H9 (cell line): Measurements from ENCODE around the gene MYO18A. TPM values are rescaled to one million over a fixed set of nuclear protein-coding genes. Genes with fewer than 3 reads are reported as not detected.

Experiments used
- DNase-seq: peaks from one replicate; pipeline ENCODE4 v3.0.0-alpha.2; 2017
- H2AFZ ChIP-seq: one replicate; pipeline ENCODE4 v1.6.1; 2013; ENCODE audit warnings: mild to moderate bottlenecking, low read length, control low read depth, moderate library complexity
- H2AK5ac ChIP-seq: 2 replicates; pipeline ENCODE4 v1.6.1; 2013; ENCODE audit warnings: low read length, control low read depth, mixed read lengths; ENCODE audit not compliant: insufficient read length
- H2BK120ac ChIP-seq: one replicate; pipeline ENCODE4 v1.6.1; 2013; ENCODE audit warnings: low read depth, mild to moderate bottlenecking, low read length, control low read depth, inconsistent platforms; ENCODE audit not compliant: poor library complexity, severe bottlenecking
- H2BK12ac ChIP-seq: 2 replicates; pipeline ENCODE4 v1.6.1; 2013; ENCODE audit warnings: low read length, control low read depth, mixed read lengths, low read depth; ENCODE audit not compliant: insufficient read length
- H2BK15ac ChIP-seq: 2 replicates; pipeline ENCODE4 v1.6.1; 2013; ENCODE audit warnings: low read depth, low read length, control low read depth
- H2BK20ac ChIP-seq: one replicate; pipeline ENCODE4 v1.6.1; 2013; ENCODE audit warnings: low read depth, mild to moderate bottlenecking, low read length, control low read depth, inconsistent platforms; ENCODE audit not compliant: poor library complexity, severe bottlenecking
- H2BK5ac ChIP-seq: 2 replicates; pipeline ENCODE4 v1.6.1; 2013; ENCODE audit warnings: low read length, control low read depth, mixed read lengths; ENCODE audit not compliant: insufficient read length
- H3K14ac ChIP-seq: 2 replicates; pipeline ENCODE4 v1.6.1; 2013; ENCODE audit warnings: low read length, control low read depth; ENCODE audit not compliant: insufficient read depth
- H3K18ac ChIP-seq: 2 replicates; pipeline ENCODE4 v1.6.1; 2013; ENCODE audit warnings: low read depth, mild to moderate bottlenecking, mixed read lengths, low read length, control low read depth; ENCODE audit not compliant: insufficient read length
- H3K23ac ChIP-seq: 2 replicates; pipeline ENCODE4 v1.6.1; 2013; ENCODE audit warnings: low read length, control low read depth, mixed read lengths, low read depth; ENCODE audit not compliant: insufficient read length
- H3K23me2 ChIP-seq: 2 replicates; pipeline ENCODE4 v1.6.1; 2013; ENCODE audit warnings: low read depth, mild to moderate bottlenecking, mixed read lengths, low read length, control low read depth; ENCODE audit not compliant: insufficient read length, poor library complexity, severe bottlenecking
- H3K27ac ChIP-seq: 2 replicates; pipeline ENCODE4 v1.5.1; 2013; ENCODE audit warnings: low read length, control low read depth, mixed read lengths, low read depth; ENCODE audit not compliant: insufficient read length
- H3K27me3 ChIP-seq: 2 replicates; pipeline ENCODE4 v1.6.1; 2013; ENCODE audit warnings: low read length, control low read depth, inconsistent platforms; ENCODE audit not compliant: insufficient read depth
- H3K4ac ChIP-seq: 2 replicates; pipeline ENCODE4 v1.6.1; 2013; ENCODE audit warnings: low read depth, mild to moderate bottlenecking, control low read depth, inconsistent platforms, low read length, moderate library complexity
- H3K4me1 ChIP-seq: 2 replicates; pipeline ENCODE4 v1.6.1; 2013; ENCODE audit warnings: low read length, control low read depth, inconsistent platforms; ENCODE audit not compliant: insufficient read depth
- H3K4me2 ChIP-seq: 2 replicates; pipeline ENCODE4 v1.6.1; 2013; ENCODE audit warnings: low read length, control low read depth, mixed read lengths; ENCODE audit not compliant: insufficient read length, insufficient read depth
- H3K56ac ChIP-seq: 2 replicates; pipeline ENCODE4 v1.6.1; 2013; ENCODE audit warnings: low read depth, mild to moderate bottlenecking, mixed read lengths, low read length, control low read depth; ENCODE audit not compliant: insufficient read length
- H3K79me1 ChIP-seq: 2 replicates; pipeline ENCODE4 v1.6.1; 2013; ENCODE audit warnings: low read depth, mild to moderate bottlenecking, moderate library complexity, low read length, control low read depth, inconsistent platforms; ENCODE audit not compliant: insufficient read depth, poor library complexity, severe bottlenecking
- H3K79me2 ChIP-seq: 2 replicates; pipeline ENCODE4 v1.6.1; 2013; ENCODE audit warnings: low read length, control low read depth, inconsistent platforms; ENCODE audit not compliant: insufficient read depth
- H3K9ac ChIP-seq: 2 replicates; pipeline ENCODE4 v1.6.1; 2013; ENCODE audit warnings: low read length, control low read depth, mixed read lengths; ENCODE audit not compliant: insufficient read length; ENCODE audit errors: extremely low read depth
- H3K9me3 ChIP-seq: one replicate; pipeline ENCODE4 v1.6.1; 2013; ENCODE audit warnings: low read depth, low read length, inconsistent platforms; ENCODE audit not compliant: control insufficient read depth
- H3T11ph ChIP-seq: one replicate; pipeline ENCODE4 v1.6.1; 2013; ENCODE audit warnings: mild to moderate bottlenecking, low read length, control low read depth, inconsistent platforms
- H4K20me1 ChIP-seq: one replicate; pipeline ENCODE4 v1.6.1; 2013; ENCODE audit not compliant: control insufficient read depth, insufficient read length, insufficient read depth
- H4K5ac ChIP-seq: 2 replicates; pipeline ENCODE4 v1.6.1; 2013; ENCODE audit warnings: low read depth, mild to moderate bottlenecking, mixed read lengths, low read length, control low read depth; ENCODE audit not compliant: insufficient read length
- H4K8ac ChIP-seq: replicated peaks from 2 replicates; pipeline ENCODE4 v1.6.1; 2013; ENCODE audit warnings: low read length, control low read depth, mixed read lengths, low read depth; ENCODE audit not compliant: insufficient read length
- H4K91ac ChIP-seq: 2 replicates; pipeline ENCODE4 v1.6.1; 2013; ENCODE audit warnings: low read depth, mild to moderate bottlenecking, moderate library complexity, mixed read lengths, low read length, control low read depth; ENCODE audit not compliant: insufficient read length
- H3K27ac Mint-ChIP-seq, 3 experiments: 2 replicates in 2 of 3; 3 replicates in 1 of 3; pipeline ENCODE4 v1.8.0; 2020 to 2021; ENCODE audit warnings: mixed read lengths in 3 of 3, mild to moderate bottlenecking in 1 of 3, moderate library complexity in 1 of 3
- H3K27me3 Mint-ChIP-seq: 2 replicates; pipeline ENCODE4 v1.8.0; 2021; ENCODE audit warnings: low read depth, mild to moderate bottlenecking, moderate library complexity, mixed read lengths
- H3K36me3 Mint-ChIP-seq, 3 experiments: 2 replicates in 2 of 3; 3 replicates in 1 of 3; pipeline ENCODE4 v1.8.0; 2020 to 2021; ENCODE audit warnings: low read depth in 3 of 3, mixed read lengths in 3 of 3; ENCODE audit not compliant: insufficient read depth in 1 of 3
- H3K4me1 Mint-ChIP-seq, 2 experiments: 2 replicates each; pipeline ENCODE4 v1.8.0; 2020; ENCODE audit warnings: mixed read lengths in 2 of 2
- H3K4me3 Mint-ChIP-seq, 2 experiments: 2 replicates in 1 of 2; 3 replicates in 1 of 2; pipeline ENCODE4 v1.8.0; 2020 to 2021; ENCODE audit warnings: mild to moderate bottlenecking in 2 of 2, mixed read lengths in 2 of 2, moderate library complexity in 1 of 2
- H3K9me3 Mint-ChIP-seq, 2 experiments: 2 replicates in 1 of 2; 3 replicates in 1 of 2; pipeline ENCODE4 v1.8.0; 2020; ENCODE audit warnings: mild to moderate bottlenecking in 2 of 2, mixed read lengths in 2 of 2, moderate library complexity in 1 of 2
- WGBS: extraction: QIAGEN DNeasy Blood & Tissue Kit; methylation state at CpG from one replicate; pipeline ENCODE4 v1.1.7; 2013; ENCODE audit warnings: missing lambda C conversion rate, low lambda C conversion rate, mixed read lengths; ENCODE audit not compliant: insufficient read length; ENCODE audit errors: extremely low coverage; 5-methylcytosine and 5-hydroxymethylcytosine counted together
- total RNA-seq: library from RNA; stranded (reverse); gene quantifications from 2 replicates; pipeline ENCODE4 v1.2.1, GENCODE V29; 2021
- TF ChIP-seq, protein P1 (sequence below): fragments of 200-600 bp; sonication (generic); conservative IDR thresholded peaks from 3 replicates; pipeline ENCODE4 v1.8.0; 2021; ENCODE audit warnings: antibody characterized with exemption, mild to moderate bottlenecking

The MYO18A gene
- total RNA-seq, 1 experiment from 2014 or later = 21.6 TPM

GRCh38 chr17:29170682-29171081 is 9.5 kb downstream of the MYO18A start:
- Mint-ChIP-seq H3K36me3 (peaks cover 6 to 12% (median 10%) of the 10 kb centered on the region in 3 experiments), H3K27me3 (no peaks in the 10 kb centered on the region), H3K9me3 (no peaks in the 10 kb centered on the region), H3K4me1 (peaks cover 9 to 12% of the 10 kb centered on the region in 2 experiments), H3K27ac (no peak overlapping the region), H3K4me3 (no peak overlapping the region; a peak in 1 of 5 replicates)
- no peak overlapping the region for H4K5ac ChIP-seq
- no peak overlapping the region for H3K14ac ChIP-seq
- H3K56ac ChIP-seq = no peak overlapping the region
- no peak overlapping the region for H3T11ph ChIP-seq
- no peaks in the 10 kb centered on the region for H3K79me1 ChIP-seq
- no peak overlapping the region for H2BK5ac ChIP-seq
- no peak overlapping the region for H2BK120ac ChIP-seq
- H3K9ac ChIP-seq = no peak overlapping the region
- H3K9me3 ChIP-seq = no peaks in the 10 kb centered on the region
- H3K18ac ChIP-seq = no peak overlapping the region
- H3K4me2 ChIP-seq = no peak overlapping the region
- H3K27me3 ChIP-seq = no peaks in the 10 kb centered on the region
- H3K4me1 ChIP-seq = no peaks in the 10 kb centered on the region
- TF ChIP-seq, protein P1, sequence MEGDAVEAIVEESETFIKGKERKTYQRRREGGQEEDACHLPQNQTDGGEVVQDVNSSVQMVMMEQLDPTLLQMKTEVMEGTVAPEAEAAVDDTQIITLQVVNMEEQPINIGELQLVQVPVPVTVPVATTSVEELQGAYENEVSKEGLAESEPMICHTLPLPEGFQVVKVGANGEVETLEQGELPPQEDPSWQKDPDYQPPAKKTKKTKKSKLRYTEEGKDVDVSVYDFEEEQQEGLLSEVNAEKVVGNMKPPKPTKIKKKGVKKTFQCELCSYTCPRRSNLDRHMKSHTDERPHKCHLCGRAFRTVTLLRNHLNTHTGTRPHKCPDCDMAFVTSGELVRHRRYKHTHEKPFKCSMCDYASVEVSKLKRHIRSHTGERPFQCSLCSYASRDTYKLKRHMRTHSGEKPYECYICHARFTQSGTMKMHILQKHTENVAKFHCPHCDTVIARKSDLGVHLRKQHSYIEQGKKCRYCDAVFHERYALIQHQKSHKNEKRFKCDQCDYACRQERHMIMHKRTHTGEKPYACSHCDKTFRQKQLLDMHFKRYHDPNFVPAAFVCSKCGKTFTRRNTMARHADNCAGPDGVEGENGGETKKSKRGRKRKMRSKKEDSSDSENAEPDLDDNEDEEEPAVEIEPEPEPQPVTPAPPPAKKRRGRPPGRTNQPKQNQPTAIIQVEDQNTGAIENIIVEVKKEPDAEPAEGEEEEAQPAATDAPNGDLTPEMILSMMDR = no peak
- H4K91ac ChIP-seq = no peak overlapping the region
- H3K27ac ChIP-seq = no peak overlapping the region
- peaks cover 2% of the 10 kb centered on the region; the same call in 1 of the 2 replicates for H3K79me2 ChIP-seq
- no peak for DNase-seq
- H3K23me2 ChIP-seq = no peaks in the 10 kb centered on the region
- H2BK15ac ChIP-seq = no peak overlapping the region
- H2AFZ ChIP-seq = no peak overlapping the region
- H4K8ac ChIP-seq = no peak overlapping the region
- no peak overlapping the region for H2BK20ac ChIP-seq
- H3K23ac ChIP-seq = no peak overlapping the region
- no peaks in the 10 kb centered on the region for H4K20me1 ChIP-seq
- no peak overlapping the region for H2AK5ac ChIP-seq
- WGBS = 100% methylated on average over 1 of the region's 3 CpGs
- no peak overlapping the region for H2BK12ac ChIP-seq
- H3K4ac ChIP-seq = no peak overlapping the region
